ENCODE data around the gene NUTM2F.
"Not testable (repeated sequence)": the region's sequence is repeated elsewhere in the genome, so short reads cannot be mapped to it uniquely, and the experiment has no call there.

GRCh38 chr9:94364093-94364614 lies 35.7 kb upstream of the NUTM2F start:
- TF ChIP-seq CTCF, EP300, POLR2AphosphoS5 (IDR thresholded peaks at IDR 0.05): not testable (repeated sequence)
